OCI-LY7 (cell line): ENCODE measurements around the gene ABCA5. TPM values are rescaled to one million over a fixed set of nuclear protein-coding genes. Genes with fewer than 3 reads are reported as not detected.

ENCODE experiments used
- BruUV-seq: library from RNA; stranded (reverse); fragments of 400-500 nt; replicated peaks from 2 replicates; lab custom pipeline; 2021; lab: Mats Ljungman, UMichigan
- CTCF ChIA-PET: fragments of 300-600 bp; sonication (Branson Sonifier 250); formaldehyde crosslinking; loops from one replicate; lab custom pipeline; 2022; ENCODE audit warnings: antibody characterized with exemption; ENCODE audit not compliant: unreplicated experiment; lab: Charles Lee
- POLR2A ChIA-PET: fragments of 300-600 bp; sonication (Branson Sonifier 250); formaldehyde crosslinking; loops from one replicate; lab custom pipeline; 2022; ENCODE audit warnings: antibody characterized with exemption; lab: Charles Lee
- DNase-seq: peaks from one replicate; pipeline ENCODE4 v3.0.0-alpha.2; 2015; ENCODE audit warnings: low spot score
- H2AFZ ChIP-seq: fragments of 200-600 bp; sonication (generic), shearing (Covaris generic); 2 replicates; pipeline ENCODE4 v1.6.1; 2014; ENCODE audit warnings: mild to moderate bottlenecking, antibody characterized with exemption, low read length, moderate library complexity
- H3K27ac ChIP-seq: fragments of 200-600 bp; sonication (generic); 2 replicates; pipeline ENCODE4 v1.5.1; 2014; ENCODE audit warnings: mixed run types, low read depth, mild to moderate bottlenecking, moderate library complexity, low read length, inconsistent platforms; ENCODE audit not compliant: poor library complexity, severe bottlenecking
- H3K36me3 ChIP-seq: fragments of 200-600 bp; sonication (generic); 2 replicates; pipeline ENCODE4 v1.6.1; 2014; ENCODE audit warnings: mild to moderate bottlenecking, antibody characterized with exemption, low read length, moderate library complexity, mixed read lengths; ENCODE audit not compliant: insufficient read depth
- H3K4me1 ChIP-seq: fragments of 200-600 bp; sonication (generic); 2 replicates; pipeline ENCODE4 v1.5.1; 2014; ENCODE audit warnings: mild to moderate bottlenecking, low read length; ENCODE audit not compliant: insufficient read depth, poor library complexity, severe bottlenecking
- H3K4me2 ChIP-seq: fragments of 200-600 bp; sonication (generic); 2 replicates; pipeline ENCODE4 v1.6.1; 2014; ENCODE audit warnings: mild to moderate bottlenecking, low read length
- H3K4me3 ChIP-seq: fragments of 200-600 bp; sonication (generic); 2 replicates; pipeline ENCODE4 v1.5.1; 2014; ENCODE audit warnings: mild to moderate bottlenecking, low read depth, low read length; ENCODE audit not compliant: poor library complexity, severe bottlenecking
- H3K79me2 ChIP-seq: fragments of 200-600 bp; sonication (generic); 2 replicates; pipeline ENCODE4 v1.6.1; 2016; ENCODE audit warnings: low read depth, mild to moderate bottlenecking, low read length, moderate library complexity, mixed read lengths; ENCODE audit not compliant: insufficient read depth
- H3K9me2 ChIP-seq: fragments of 200-600 bp; sonication (generic); 2 replicates; pipeline ENCODE4 v1.6.1; 2016; ENCODE audit warnings: mild to moderate bottlenecking, low read length, mixed read lengths; ENCODE audit not compliant: insufficient read depth
- H3K9me3 ChIP-seq: fragments of 200-600 bp; sonication (generic); 2 replicates; pipeline ENCODE4 v1.6.1; 2014; ENCODE audit warnings: mild to moderate bottlenecking, mixed run types, low read length, mixed read lengths
- H4K20me1 ChIP-seq: fragments of 200-600 bp; sonication (generic); 2 replicates; pipeline ENCODE4 v1.6.1; 2014; ENCODE audit warnings: mild to moderate bottlenecking, antibody characterized with exemption, low read length, moderate library complexity, mixed read lengths; ENCODE audit not compliant: insufficient read depth
- EZH2phosphoT487 ChIP-seq: fragments of 200-600 bp; sonication (generic); IDR thresholded peaks from 2 replicates; pipeline ENCODE4 v1.6.1; 2018; ENCODE audit warnings: low read depth, borderline replicate concordance, mild to moderate bottlenecking, mixed run types, antibody characterized with exemption, low read length, moderate library complexity, mixed read lengths
- intact Hi-C: fragments of 100-400 bp; cut with micrococcal nuclease; formaldehyde crosslinking; loops from one replicate; pipeline ENCODE4 v1.10.0; 2022; ENCODE audit not compliant: unreplicated experiment
- total RNA-seq, 2 experiments: library from RNA; depleted of rRNA in 1 of 2; stranded (reverse); fragments of >200 nt in 1 of 2; shearing (Covaris generic) in 1 of 2; gene quantifications; 2 replicates each; pipeline ENCODE4 v1.2.3, GENCODE V29; 2014 to 2022
- TF ChIP-seq, protein P1 (sequence below): fragments of 200-600 bp; sonication (generic); conservative IDR thresholded peaks from 2 replicates; pipeline ENCODE4 v1.5.1; 2014; ENCODE audit warnings: mild to moderate bottlenecking, antibody characterized with exemption, low read length, moderate library complexity, mixed read lengths

ABCA5 gene
- total RNA-seq, 2 experiments from 2014 or later: 14.7 to 25.3 TPM

DNA sequence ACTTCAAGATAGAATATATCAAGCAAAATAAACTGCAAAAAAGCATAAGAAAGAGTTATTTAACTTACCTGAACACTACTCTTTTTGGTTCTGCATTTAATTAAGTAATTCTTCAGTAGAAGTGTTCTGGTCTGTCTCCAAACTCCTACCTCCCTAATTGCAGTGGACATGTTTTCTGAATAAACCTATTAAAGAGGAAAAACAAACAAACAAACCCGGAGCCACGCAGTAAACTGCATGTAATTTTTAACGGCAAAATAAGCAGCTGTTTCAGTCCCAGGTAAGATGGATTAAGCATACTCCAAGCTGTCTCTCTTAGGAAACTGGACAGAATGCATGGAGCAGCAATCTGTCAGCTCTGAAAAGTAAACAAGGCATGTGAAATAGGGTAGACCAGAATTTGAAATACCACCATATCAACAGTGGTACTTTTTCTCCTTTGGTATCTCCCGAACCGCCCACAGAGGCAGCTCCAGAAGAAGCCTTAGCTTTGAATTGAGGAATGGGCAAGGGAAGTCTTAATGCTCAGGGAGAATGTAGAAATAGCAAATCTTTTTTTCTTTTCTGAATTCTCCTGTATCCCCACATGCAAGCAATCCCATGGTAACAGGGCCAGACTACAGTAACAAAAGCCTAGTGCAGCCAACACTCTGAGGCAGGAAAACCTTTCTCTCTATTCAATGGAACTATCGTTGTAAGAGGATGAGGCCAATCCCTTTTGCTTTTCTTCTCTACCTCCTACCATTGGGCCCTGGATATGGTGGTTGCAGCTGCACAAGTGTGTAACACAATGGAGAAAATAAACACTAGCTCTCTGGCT, 12.5 kb downstream of the ABCA5 start:
- H3K79me2 ChIP-seq: no peaks in the 10 kb centered on the region
- intact Hi-C loops: no loop called here
- H3K9me2 ChIP-seq: no peaks in the 10 kb centered on the region
- ChIA-PET CTCF (interaction anchor here (1.3 kb wide), 1 partner anchor 53 kb away, joined by 3 read pairs; no protein-coding TSS in a partner anchor), POLR2A (interaction anchor here (0.6 to 1.9 kb wide), 8 partner anchors 9 to 1471 kb away, joined by 3 to 6 read pairs (median 4); partner anchors contain the start of gene ABCA5)
- no peak overlapping the region for H3K4me3 ChIP-seq
- H3K4me2 ChIP-seq: no peak overlapping the region
- no peak for TF ChIP-seq EZH2phosphoT487
- TF ChIP-seq, protein P1, sequence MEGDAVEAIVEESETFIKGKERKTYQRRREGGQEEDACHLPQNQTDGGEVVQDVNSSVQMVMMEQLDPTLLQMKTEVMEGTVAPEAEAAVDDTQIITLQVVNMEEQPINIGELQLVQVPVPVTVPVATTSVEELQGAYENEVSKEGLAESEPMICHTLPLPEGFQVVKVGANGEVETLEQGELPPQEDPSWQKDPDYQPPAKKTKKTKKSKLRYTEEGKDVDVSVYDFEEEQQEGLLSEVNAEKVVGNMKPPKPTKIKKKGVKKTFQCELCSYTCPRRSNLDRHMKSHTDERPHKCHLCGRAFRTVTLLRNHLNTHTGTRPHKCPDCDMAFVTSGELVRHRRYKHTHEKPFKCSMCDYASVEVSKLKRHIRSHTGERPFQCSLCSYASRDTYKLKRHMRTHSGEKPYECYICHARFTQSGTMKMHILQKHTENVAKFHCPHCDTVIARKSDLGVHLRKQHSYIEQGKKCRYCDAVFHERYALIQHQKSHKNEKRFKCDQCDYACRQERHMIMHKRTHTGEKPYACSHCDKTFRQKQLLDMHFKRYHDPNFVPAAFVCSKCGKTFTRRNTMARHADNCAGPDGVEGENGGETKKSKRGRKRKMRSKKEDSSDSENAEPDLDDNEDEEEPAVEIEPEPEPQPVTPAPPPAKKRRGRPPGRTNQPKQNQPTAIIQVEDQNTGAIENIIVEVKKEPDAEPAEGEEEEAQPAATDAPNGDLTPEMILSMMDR: no peak
- BruUV-seq: no TSS peak
- H3K27ac ChIP-seq: no peak overlapping the region
- H3K9me3 ChIP-seq: no peaks in the 10 kb centered on the region
- no peaks in the 10 kb centered on the region for H3K36me3 ChIP-seq
- H4K20me1 ChIP-seq: no peaks in the 10 kb centered on the region
- no peak for DNase-seq
- H3K4me1 ChIP-seq: no peaks in the 10 kb centered on the region
- no peak overlapping the region for H2AFZ ChIP-seq

DNA sequence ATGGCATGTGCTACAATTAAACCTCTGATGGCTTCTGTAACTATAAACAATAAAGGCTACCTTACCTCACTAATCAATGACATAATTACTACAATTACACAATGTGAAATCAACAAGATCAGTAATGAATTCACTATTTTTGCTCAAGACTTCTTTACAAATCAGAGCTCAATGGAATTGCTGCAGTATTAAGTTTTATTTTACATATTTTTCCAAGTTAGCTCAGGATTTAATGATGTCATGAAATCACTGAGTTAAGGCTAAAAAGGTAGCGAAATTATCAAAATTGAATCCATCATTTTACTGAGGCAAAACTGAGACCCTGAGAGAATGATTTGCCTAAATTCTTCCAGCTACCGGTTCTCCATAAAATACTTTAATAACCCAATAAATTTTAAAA, 21.8 kb downstream of the ABCA5 start:
- Histone ChIP-seq H3K9me3 (no peaks in the 10 kb centered on the region), H4K20me1 (no peaks in the 10 kb centered on the region), H3K79me2 (no peaks in the 10 kb centered on the region), H3K9me2 (no peaks in the 10 kb centered on the region), H3K27ac (no peak overlapping the region), H3K36me3 (no peaks in the 10 kb centered on the region), H3K4me3 (no peak overlapping the region), H3K4me1 (no peaks in the 10 kb centered on the region), H2AFZ (no peak overlapping the region), H3K4me2 (no peak overlapping the region)
- no peak for TF ChIP-seq EZH2phosphoT487
- TF ChIP-seq, protein P1: no peak
- intact Hi-C loops: no loop called here
- POLR2A ChIA-PET: interaction anchor here (0.6 to 0.9 kb wide), 4 partner anchors 9 to 566 kb away, joined by 3 to 4 read pairs (median 3); no protein-coding TSS in a partner anchor
- no TSS peak for BruUV-seq
- no peak for DNase-seq
- CTCF ChIA-PET: no interaction called here

DNA sequence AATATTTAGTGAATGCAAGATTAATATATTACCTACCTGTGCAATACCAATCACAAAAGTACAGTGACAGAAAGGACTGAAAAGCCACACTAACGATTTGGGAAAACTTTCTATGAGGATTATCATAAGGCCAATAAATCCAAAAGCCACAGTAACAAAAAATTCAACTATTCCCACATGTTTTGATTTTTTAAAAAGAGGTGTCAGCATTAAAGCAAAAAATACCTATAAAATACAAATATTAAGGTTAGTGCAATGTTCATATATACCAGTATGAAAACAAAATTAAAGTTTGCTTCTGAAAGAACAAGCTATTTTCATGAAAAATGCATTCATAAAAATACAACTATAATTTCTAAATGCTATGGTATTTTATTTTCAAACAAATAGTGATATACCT, 24.3 kb downstream of the ABCA5 start:
- TF ChIP-seq, protein P1: no peak
- no peak for TF ChIP-seq EZH2phosphoT487
- ChIA-PET POLR2A (interaction anchor here (1.4 kb wide), 1 partner anchor 24 kb away, joined by 5 read pairs; the partner anchor contains the start of gene ABCA5), CTCF (no interaction called here)
- H3K79me2 ChIP-seq: no peaks in the 10 kb centered on the region
- H2AFZ ChIP-seq: no peak overlapping the region
- no TSS peak for BruUV-seq
- H3K4me1 ChIP-seq: no peaks in the 10 kb centered on the region
- no peak overlapping the region for H3K27ac ChIP-seq
- no peaks in the 10 kb centered on the region for H3K36me3 ChIP-seq
- DNase-seq: no peak
- H3K9me2 ChIP-seq: no peaks in the 10 kb centered on the region
- H3K4me2 ChIP-seq: no peak overlapping the region
- H3K4me3 ChIP-seq: no peak overlapping the region
- intact Hi-C loops: no loop called here
- H4K20me1 ChIP-seq: no peaks in the 10 kb centered on the region
- no peaks in the 10 kb centered on the region for H3K9me3 ChIP-seq
